Measurements from ENCODE around the gene RBM23.

DNA sequence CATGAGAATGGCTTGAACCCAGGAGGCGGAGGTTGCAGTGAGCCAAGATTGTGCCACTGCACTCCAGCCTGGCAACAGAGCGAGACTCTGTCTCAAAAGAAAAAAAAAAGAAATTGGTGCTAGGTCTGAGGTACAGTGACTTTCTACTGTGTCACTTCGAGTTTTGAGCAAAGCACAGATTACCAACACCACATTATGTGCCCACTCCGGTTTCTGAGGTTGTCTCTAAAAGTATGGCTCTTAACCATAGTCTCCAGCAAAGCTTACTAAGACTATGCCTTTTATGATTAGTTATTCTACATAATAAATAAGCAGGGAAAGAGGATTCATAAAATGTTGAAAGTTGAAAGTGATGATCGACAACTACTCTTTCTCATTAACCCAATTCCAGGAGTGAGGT lies 8.0 kb downstream of the RBM23 start:
- no peak for TF ChIP-seq POLR2A (IDR thresholded peaks at IDR 0.05; ENCODE audit: low read depth, low read length)
- no peak for TF ChIP-seq TAF1 (IDR thresholded peaks at IDR 0.05; ENCODE audit: borderline replicate concordance, low read depth, low read length)
- no peak for TF ChIP-seq POLR2AphosphoS5 (IDR thresholded peaks at IDR 0.05; ENCODE audit: low read depth, low read length)
